Measurements from ENCODE around the gene ADGRD2. TPM values are rescaled to one million over a fixed set of nuclear protein-coding genes. Genes with fewer than 3 reads are reported as not detected.

The ADGRD2 gene
- total RNA-seq, 1 donor from 2014 or later: not detected

DNA sequence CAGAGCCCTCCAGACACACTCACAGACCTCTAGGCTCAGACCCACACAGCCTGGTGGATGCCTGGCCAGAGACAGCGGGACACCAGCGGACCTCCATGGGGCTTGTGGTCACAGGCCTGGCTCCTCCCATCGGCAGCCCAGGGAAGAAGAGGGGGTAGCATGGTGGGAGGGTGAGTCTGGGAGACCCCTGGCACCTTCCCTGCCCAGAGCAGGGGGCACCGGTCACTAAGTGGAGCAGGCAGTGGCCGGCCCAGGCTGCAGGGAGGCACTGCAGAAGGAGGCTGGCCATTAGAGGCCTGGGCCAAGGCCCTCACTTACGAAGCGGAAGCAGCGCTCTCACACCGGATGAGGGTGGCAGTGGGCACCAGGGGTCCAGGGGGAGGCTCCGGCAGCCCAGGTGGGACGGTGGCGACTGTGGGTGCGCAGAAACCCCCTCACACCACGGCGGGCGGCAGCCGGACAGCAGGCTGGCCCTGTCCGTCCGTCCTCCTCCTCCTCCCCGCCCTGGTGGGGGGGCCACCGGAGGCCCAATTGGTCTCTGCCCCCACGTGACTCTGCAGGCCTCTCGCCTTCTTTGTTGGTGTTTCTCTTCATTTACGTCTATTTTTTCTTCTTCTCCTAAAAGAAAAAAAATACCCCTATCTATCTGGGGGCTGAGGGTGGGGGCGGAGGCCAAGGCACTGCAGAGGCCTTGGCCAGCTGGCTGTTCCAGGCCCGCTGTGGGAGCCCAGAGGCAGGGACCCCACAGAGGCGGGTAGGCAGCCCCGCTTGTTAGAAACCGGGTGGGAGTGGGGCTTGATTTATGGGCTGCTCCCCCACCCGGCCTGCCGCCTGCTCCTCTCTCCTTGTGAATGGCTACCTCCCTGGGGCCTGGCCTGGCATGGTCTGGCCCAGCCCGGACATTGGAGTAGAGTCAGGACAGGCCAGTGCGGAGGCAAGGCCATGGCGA lies 57.0 kb downstream of the ADGRD2 start, which contains the start of gene NR5A1:
Gene NR5A1, minus strand, starts transcription at position 469 of the 949 bp plus-strand sequence. CDS start 4,004 bp downstream, outside the sequence.
- no peak within 1 kb of the TSS for H3K9ac ChIP-seq (ENCODE audit: low read depth in 1 of 3, low read length in 3 of 3)
- H3K9me3 ChIP-seq (ENCODE audit: control insufficient read depth in 3 of 3, low read length in 3 of 3): no peaks in the 10 kb centered on the region
- H3K4me1 ChIP-seq (ENCODE audit: control insufficient read depth in 3 of 3, insufficient read depth in 3 of 3, low read length in 3 of 3): peaks cover 5 to 7% (median 5%) of the 10 kb centered on the region in 3 donors
- H3K36me3 ChIP-seq (ENCODE audit: control insufficient read depth in 3 of 3, insufficient read depth in 3 of 3, low read length in 3 of 3): no peaks in the 10 kb centered on the region
- no peak within 1 kb of the TSS for H3K4me3 ChIP-seq (ENCODE audit: low read length in 3 of 3)
- H3K27me3 ChIP-seq (ENCODE audit: control insufficient read depth in 3 of 3, insufficient read depth in 3 of 3, low read length in 3 of 3): peaks cover 34 to 48% (median 37%) of the 10 kb centered on the region in 3 donors
- no peak within 1 kb of the TSS for H3K27ac ChIP-seq (ENCODE audit: low read depth, low read length)

DNA sequence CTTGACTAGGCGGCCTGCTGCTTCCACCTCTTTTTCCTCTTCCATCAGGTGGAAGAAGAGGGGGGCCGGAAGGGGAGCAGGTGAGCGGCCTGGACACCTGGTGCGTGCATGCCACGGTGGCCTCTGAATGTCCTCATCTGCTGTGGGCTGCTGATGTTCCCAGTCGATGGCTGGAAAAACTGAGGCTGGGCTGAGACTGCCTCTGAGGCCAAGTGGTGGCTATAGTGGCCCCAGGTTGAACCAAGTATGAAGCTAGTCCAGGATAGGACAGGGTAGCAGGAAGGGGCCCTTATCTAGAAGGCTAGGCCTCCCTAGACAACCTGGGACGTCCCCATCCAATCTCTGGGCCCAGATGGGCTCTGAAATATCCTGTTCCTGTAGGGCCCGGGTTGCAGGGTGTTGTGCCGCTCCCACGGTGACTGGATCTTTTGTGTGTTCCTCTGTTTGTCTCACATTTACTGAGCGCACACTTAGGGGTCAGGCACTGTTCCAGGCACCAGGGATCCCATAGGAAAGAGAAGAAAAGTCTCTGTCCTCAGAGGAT lies 57.7 kb downstream of the ADGRD2 start:
- H3K4me1 ChIP-seq (ENCODE audit: control insufficient read depth in 3 of 3, insufficient read depth in 3 of 3, low read length in 3 of 3): peaks cover 5 to 7% (median 5%) of the 10 kb centered on the region in 3 donors
- no peak overlapping the region for H3K4me3 ChIP-seq (ENCODE audit: low read length in 3 of 3)
- no peak overlapping the region for H3K27ac ChIP-seq (ENCODE audit: low read depth, low read length)
- no peak overlapping the region for H3K9ac ChIP-seq (ENCODE audit: low read depth in 1 of 3, low read length in 3 of 3)
- H3K36me3 ChIP-seq (ENCODE audit: control insufficient read depth in 3 of 3, insufficient read depth in 3 of 3, low read length in 3 of 3): no peaks in the 10 kb centered on the region
- no peaks in the 10 kb centered on the region for H3K9me3 ChIP-seq (ENCODE audit: control insufficient read depth in 3 of 3, low read length in 3 of 3)
- peaks cover 31 to 45% (median 33%) of the 10 kb centered on the region in 3 donors for H3K27me3 ChIP-seq (ENCODE audit: control insufficient read depth in 3 of 3, insufficient read depth in 3 of 3, low read length in 3 of 3)

DNA sequence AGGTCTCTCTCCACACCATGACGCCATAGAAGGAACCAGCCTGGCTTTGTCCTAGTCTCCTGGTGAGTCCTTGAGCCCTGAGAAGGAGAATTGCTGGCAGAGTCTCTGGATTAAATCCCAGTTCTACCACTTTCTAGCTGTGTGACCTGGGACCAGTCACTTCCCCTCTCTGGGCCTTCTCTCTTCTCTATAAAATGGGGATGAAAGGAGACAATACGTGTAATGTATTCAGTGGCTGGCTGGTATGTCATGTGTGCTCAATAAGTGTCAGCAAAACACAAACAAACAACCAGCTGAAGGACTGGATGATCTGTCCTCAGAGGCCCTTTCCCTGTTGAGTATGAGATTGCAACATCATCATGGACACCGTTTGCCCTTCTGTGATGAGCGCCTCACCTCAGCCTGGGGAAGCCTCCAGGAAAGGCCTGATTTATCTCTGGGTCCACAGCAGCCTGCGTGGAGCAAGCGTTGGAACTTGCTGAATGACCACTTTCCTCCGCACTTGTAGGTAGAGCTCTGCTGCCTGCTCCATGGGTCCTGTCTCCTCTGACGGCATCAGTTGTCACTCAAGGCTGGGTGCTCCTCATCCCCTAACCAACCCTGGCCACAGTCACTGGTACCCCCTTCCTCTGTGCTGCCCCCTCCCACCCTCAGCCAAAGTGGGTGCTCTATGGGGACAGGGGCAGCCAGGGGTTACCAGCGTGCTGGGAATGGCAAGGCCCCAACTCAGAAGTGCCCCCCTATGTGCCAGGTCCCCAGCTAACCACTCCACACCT lies 60.6 kb downstream of the ADGRD2 start:
- no peak overlapping the region for H3K4me3 ChIP-seq (ENCODE audit: low read length in 3 of 3)
- no peak overlapping the region for H3K9ac ChIP-seq (ENCODE audit: low read depth in 1 of 3, low read length in 3 of 3)
- no peaks in the 10 kb centered on the region for H3K36me3 ChIP-seq (ENCODE audit: control insufficient read depth in 3 of 3, insufficient read depth in 3 of 3, low read length in 3 of 3)
- H3K4me1 ChIP-seq (ENCODE audit: control insufficient read depth in 3 of 3, insufficient read depth in 3 of 3, low read length in 3 of 3): no peaks in the 10 kb centered on the region
- H3K27me3 ChIP-seq (ENCODE audit: control insufficient read depth in 3 of 3, insufficient read depth in 3 of 3, low read length in 3 of 3): peaks cover 9 to 33% (median 18%) of the 10 kb centered on the region in 3 donors
- H3K27ac ChIP-seq (ENCODE audit: low read depth, low read length): no peak overlapping the region
- H3K9me3 ChIP-seq (ENCODE audit: control insufficient read depth in 3 of 3, low read length in 3 of 3): no peaks in the 10 kb centered on the region

DNA sequence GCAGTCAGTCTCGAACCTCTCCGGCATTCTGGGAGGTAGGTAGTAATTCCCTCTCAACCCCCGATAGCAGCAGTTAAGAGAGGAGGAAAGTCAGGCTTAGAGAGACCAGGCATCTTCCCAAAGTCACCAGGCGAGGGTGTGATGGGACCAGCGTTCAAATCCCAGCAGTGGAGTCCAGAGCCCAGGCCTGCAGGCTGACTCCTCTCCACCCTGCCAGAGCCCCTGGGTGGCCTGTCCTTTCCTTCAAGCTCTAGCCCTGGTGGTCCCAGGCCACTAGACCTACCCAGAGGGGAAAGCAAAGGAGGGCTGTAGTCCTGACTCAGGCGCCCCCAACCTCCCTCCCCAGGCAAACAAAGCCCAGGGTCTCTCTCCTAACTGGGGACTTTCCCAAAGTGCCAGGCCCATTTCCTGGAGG lies 61.2 kb downstream of the ADGRD2 start:
- peaks cover 3 to 28% (median 18%) of the 10 kb centered on the region in 3 donors for H3K27me3 ChIP-seq (ENCODE audit: control insufficient read depth in 3 of 3, insufficient read depth in 3 of 3, low read length in 3 of 3)
- H3K36me3 ChIP-seq (ENCODE audit: control insufficient read depth in 3 of 3, insufficient read depth in 3 of 3, low read length in 3 of 3): no peaks in the 10 kb centered on the region
- H3K27ac ChIP-seq (ENCODE audit: low read depth, low read length): no peak overlapping the region
- no peaks in the 10 kb centered on the region for H3K9me3 ChIP-seq (ENCODE audit: control insufficient read depth in 3 of 3, low read length in 3 of 3)
- no peak overlapping the region for H3K4me3 ChIP-seq (ENCODE audit: low read length in 3 of 3)
- no peak overlapping the region for H3K9ac ChIP-seq (ENCODE audit: low read depth in 1 of 3, low read length in 3 of 3)
- no peaks in the 10 kb centered on the region for H3K4me1 ChIP-seq (ENCODE audit: control insufficient read depth in 3 of 3, insufficient read depth in 3 of 3, low read length in 3 of 3)

DNA sequence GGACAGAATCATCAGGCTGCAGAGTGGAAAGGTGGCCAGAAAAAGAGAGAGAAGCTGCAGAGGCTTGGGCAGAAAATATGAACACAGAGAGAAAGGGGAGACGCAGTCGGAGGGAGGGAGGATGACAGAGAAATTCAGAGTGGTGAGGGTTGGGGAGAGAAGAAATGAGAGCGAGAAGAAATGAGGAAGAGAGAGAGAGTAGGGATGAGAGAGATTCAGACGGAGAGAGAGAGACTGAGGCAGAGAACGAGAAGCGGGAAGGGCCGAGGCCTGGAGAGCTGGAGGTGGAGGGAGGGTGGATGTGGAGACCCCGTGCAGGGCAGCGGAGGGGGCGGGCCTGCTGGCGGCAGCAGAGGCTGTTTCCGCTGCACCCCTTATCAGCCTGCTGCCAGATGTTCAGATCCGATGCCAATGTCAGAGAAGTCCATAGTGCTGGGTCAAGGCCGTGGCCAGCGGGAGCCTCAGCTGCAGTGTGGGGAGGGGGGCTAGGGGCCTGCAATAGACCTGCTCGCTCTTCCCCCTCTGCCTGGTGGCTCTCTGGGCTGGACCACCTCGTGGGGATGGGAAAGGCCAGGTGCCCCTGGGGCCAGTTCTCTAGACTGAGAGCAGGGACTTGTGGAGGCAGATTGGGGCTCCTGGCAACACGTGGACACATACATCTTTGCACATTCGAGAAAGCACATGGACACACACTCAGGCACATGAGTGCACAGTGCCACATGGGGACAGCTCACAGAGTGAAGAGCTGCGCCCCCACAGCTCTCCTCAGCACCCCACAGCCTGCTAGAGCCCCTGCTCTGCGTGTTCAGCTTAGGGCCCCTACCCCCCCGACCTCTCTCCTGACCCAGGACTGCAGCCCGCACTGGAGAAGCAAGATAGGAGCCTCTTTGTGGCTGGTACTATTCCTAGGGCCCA lies 61.9 kb downstream of the ADGRD2 start:
- Histone ChIP-seq H3K27me3 (ENCODE audit: control insufficient read depth in 3 of 3, insufficient read depth in 3 of 3, low read length in 3 of 3) (peaks cover 3 to 24% (median 13%) of the 10 kb centered on the region in 3 donors), H3K27ac (ENCODE audit: low read depth, low read length) (no peak overlapping the region), H3K9me3 (ENCODE audit: control insufficient read depth in 3 of 3, low read length in 3 of 3) (no peaks in the 10 kb centered on the region), H3K4me3 (ENCODE audit: low read length in 3 of 3) (no peak overlapping the region), H3K9ac (ENCODE audit: low read depth in 1 of 3, low read length in 3 of 3) (no peak overlapping the region), H3K4me1 (ENCODE audit: control insufficient read depth in 3 of 3, insufficient read depth in 3 of 3, low read length in 3 of 3) (no peaks in the 10 kb centered on the region), H3K36me3 (ENCODE audit: control insufficient read depth in 3 of 3, insufficient read depth in 3 of 3, low read length in 3 of 3) (no peaks in the 10 kb centered on the region)

DNA sequence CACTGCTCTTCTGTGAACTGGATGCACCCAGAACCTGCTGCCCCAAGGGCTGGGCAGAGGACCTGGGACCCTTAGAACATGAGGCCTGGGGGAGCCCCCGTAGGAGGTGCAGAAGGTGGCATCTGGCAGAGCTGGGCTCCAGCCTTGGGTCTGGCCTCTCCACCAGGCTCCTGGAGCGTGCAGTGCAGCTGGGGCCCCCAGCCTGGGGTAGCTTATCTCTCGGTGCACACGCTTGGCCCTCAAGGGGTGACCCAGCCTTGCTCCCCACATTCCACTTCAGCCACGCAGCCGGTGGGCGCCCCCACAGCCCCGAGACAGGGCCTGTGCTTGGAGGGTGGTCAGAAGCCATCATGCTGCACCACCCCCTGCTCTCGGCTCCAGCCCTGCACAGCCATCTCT lies 62.6 kb downstream of the ADGRD2 start:
- H3K4me3 ChIP-seq (ENCODE audit: low read length in 3 of 3): no peak overlapping the region
- no peaks in the 10 kb centered on the region for H3K36me3 ChIP-seq (ENCODE audit: control insufficient read depth in 3 of 3, insufficient read depth in 3 of 3, low read length in 3 of 3)
- no peak overlapping the region for H3K27ac ChIP-seq (ENCODE audit: low read depth, low read length)
- no peaks in the 10 kb centered on the region for H3K4me1 ChIP-seq (ENCODE audit: control insufficient read depth in 3 of 3, insufficient read depth in 3 of 3, low read length in 3 of 3)
- no peaks in the 10 kb centered on the region for H3K9me3 ChIP-seq (ENCODE audit: control insufficient read depth in 3 of 3, low read length in 3 of 3)
- H3K9ac ChIP-seq (ENCODE audit: low read depth in 1 of 3, low read length in 3 of 3): no peak overlapping the region
- H3K27me3 ChIP-seq (ENCODE audit: control insufficient read depth in 3 of 3, insufficient read depth in 3 of 3, low read length in 3 of 3): peaks cover 3 to 24% (median 13%) of the 10 kb centered on the region in 3 donors

DNA sequence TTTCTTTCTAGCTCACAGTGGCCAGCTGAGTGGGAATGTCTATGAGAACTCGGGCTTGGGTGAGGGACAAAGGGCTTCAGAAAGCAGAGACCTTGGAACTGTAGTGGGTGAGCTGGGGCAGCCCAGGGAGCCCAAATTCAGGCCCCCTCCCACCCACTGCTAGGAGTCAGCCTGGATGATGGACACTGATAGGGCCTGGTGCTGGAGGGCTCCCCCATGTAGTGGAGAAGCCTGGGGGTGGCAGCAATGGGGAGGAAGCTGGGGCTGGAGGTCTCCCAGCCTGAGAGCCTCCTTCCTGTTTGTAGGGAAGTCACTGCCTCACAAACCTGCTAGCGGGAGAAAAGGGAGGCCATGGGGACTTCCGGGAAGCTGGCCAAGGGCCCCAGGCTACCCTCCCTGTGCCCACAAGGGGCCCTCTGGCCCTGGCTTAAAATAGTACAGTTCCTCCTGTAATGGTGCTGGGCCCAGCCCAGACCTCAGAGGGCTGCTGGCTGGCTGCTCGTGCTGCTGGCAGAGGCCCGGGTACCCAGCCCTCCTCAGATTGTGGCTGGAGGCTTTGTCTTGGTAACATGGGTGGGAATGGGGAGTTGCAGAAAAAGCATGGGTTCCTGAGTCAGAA lies 63.2 kb downstream of the ADGRD2 start:
- H3K4me3 ChIP-seq (ENCODE audit: low read length in 3 of 3): no peak overlapping the region
- H3K4me1 ChIP-seq (ENCODE audit: control insufficient read depth in 3 of 3, insufficient read depth in 3 of 3, low read length in 3 of 3): no peaks in the 10 kb centered on the region
- H3K9me3 ChIP-seq (ENCODE audit: control insufficient read depth in 3 of 3, low read length in 3 of 3): no peaks in the 10 kb centered on the region
- peaks cover 3 to 24% (median 13%) of the 10 kb centered on the region in 3 donors for H3K27me3 ChIP-seq (ENCODE audit: control insufficient read depth in 3 of 3, insufficient read depth in 3 of 3, low read length in 3 of 3)
- H3K27ac ChIP-seq (ENCODE audit: low read depth, low read length): no peak overlapping the region
- H3K36me3 ChIP-seq (ENCODE audit: control insufficient read depth in 3 of 3, insufficient read depth in 3 of 3, low read length in 3 of 3): no peaks in the 10 kb centered on the region
- H3K9ac ChIP-seq (ENCODE audit: low read depth in 1 of 3, low read length in 3 of 3): no peak overlapping the region

DNA sequence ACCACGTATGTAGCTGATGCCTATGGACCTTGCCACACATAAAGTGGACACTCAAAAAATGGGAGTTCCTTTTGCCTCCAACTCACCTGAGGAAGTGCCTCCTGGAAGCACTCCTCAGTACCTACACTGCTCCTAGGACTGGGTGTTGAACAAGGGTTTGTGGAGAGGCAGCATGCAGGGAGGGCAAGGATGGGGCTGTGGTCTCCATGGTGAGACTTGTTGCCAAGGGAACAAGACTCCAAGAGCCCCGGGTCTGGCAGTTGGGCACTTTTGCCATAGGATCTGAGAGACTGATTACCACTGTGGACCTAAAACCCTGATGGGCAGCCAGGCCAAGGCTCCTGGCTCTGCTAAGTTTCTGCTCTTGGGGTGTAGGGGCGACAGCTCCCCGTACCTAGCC lies 63.9 kb downstream of the ADGRD2 start:
- Histone ChIP-seq H3K9me3 (ENCODE audit: control insufficient read depth in 3 of 3, low read length in 3 of 3) (no peaks in the 10 kb centered on the region), H3K27me3 (ENCODE audit: control insufficient read depth in 3 of 3, insufficient read depth in 3 of 3, low read length in 3 of 3) (peaks cover 3 to 24% (median 13%) of the 10 kb centered on the region in 3 donors), H3K27ac (ENCODE audit: low read depth, low read length) (no peak overlapping the region), H3K9ac (ENCODE audit: low read depth in 1 of 3, low read length in 3 of 3) (no peak overlapping the region), H3K36me3 (ENCODE audit: control insufficient read depth in 3 of 3, insufficient read depth in 3 of 3, low read length in 3 of 3) (peaks cover 0 to 3% (median 0%) of the 10 kb centered on the region in 3 donors), H3K4me1 (ENCODE audit: control insufficient read depth in 3 of 3, insufficient read depth in 3 of 3, low read length in 3 of 3) (no peaks in the 10 kb centered on the region), H3K4me3 (ENCODE audit: low read length in 3 of 3) (no peak overlapping the region)

DNA sequence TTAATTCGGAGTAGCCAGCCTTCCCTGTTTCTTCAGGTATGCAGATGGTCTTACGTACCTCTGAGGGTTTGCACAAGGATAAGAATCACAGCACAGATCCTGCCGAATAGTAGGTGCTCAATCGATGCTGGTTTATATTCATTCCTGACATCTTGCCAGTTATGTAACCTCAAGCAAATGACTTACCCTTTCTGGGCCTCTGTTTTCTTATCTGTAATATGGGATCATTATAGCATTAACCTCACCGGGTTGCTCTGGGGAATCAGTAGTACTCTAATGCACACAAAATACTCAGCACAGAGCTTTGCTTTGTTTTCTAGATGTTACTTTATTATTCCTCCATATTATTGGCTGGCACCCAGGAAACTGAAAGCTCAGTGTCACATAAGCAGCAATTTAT lies 64.6 kb downstream of the ADGRD2 start:
- H3K36me3 ChIP-seq (ENCODE audit: control insufficient read depth in 3 of 3, insufficient read depth in 3 of 3, low read length in 3 of 3): peaks cover 0 to 3% (median 0%) of the 10 kb centered on the region in 3 donors
- H3K9ac ChIP-seq (ENCODE audit: low read depth in 1 of 3, low read length in 3 of 3): no peak overlapping the region
- H3K9me3 ChIP-seq (ENCODE audit: control insufficient read depth in 3 of 3, low read length in 3 of 3): no peaks in the 10 kb centered on the region
- H3K4me1 ChIP-seq (ENCODE audit: control insufficient read depth in 3 of 3, insufficient read depth in 3 of 3, low read length in 3 of 3): no peaks in the 10 kb centered on the region
- no peak overlapping the region for H3K27ac ChIP-seq (ENCODE audit: low read depth, low read length)
- H3K27me3 ChIP-seq (ENCODE audit: control insufficient read depth in 3 of 3, insufficient read depth in 3 of 3, low read length in 3 of 3): peaks cover 3 to 24% (median 13%) of the 10 kb centered on the region in 3 donors
- H3K4me3 ChIP-seq (ENCODE audit: low read length in 3 of 3): no peak overlapping the region

All from skeletal muscle tissue (tissue), 4 donors.